Vagina (tissue), 2 donors: ENCODE data around the gene FRMD6. TPM values are rescaled to one million over a fixed set of nuclear protein-coding genes. Genes with fewer than 3 reads are reported as not detected.

Source experiments
- DNase-seq, 2 donors: peaks; one replicate each; pipeline ENCODE4 v3.0.0-alpha.2; 2017; ENCODE audit errors: extremely low spot score in 2 of 2
- H3K27ac ChIP-seq: fragments of 200-600 bp; sonication (generic); one replicate; pipeline ENCODE4 v1.5.1; 2019
- H3K27me3 ChIP-seq: fragments of 200-600 bp; sonication (generic); one replicate; pipeline ENCODE4 v1.5.1; 2019
- H3K36me3 ChIP-seq, 2 donors: fragments of 200-600 bp; sonication (generic); one replicate each; pipeline ENCODE4 v1.5.1; 2017 to 2019
- H3K4me1 ChIP-seq: fragments of 200-600 bp; sonication (generic); one replicate; pipeline ENCODE4 v1.5.1; 2019
- H3K4me3 ChIP-seq, 2 donors: fragments of 200-600 bp; sonication (generic); 1 replicate in 1 of 2; 2 replicates in 1 of 2; pipeline ENCODE4 v1.5.1; 2016 to 2019
- H3K9me3 ChIP-seq: fragments of 200-600 bp; sonication (generic); one replicate; pipeline ENCODE4 v1.5.1; 2019
- CTCF ChIP-seq, 3 experiments: fragments of 450-650 bp in 2 of 3; fragments of 200-600 bp in 1 of 3; sonication (generic) in 1 of 3; IDR thresholded peaks; one replicate each; pipeline ENCODE4 v1.5.1; 2017 to 2019; ENCODE audit warnings: antibody characterized with exemption in 3 of 3, mild to moderate bottlenecking in 2 of 3, moderate library complexity in 2 of 3
- POLR2A ChIP-seq, 2 donors: fragments of 450-650 bp; IDR thresholded peaks; one replicate each; pipeline ENCODE4 v1.6.1; 2017; ENCODE audit warnings: antibody characterized with exemption in 2 of 2, mild to moderate bottlenecking in 2 of 2, moderate library complexity in 2 of 2
- POLR2AphosphoS5 ChIP-seq, 2 donors: sonication (generic); formaldehyde crosslinking; IDR thresholded peaks; one replicate each; pipeline ENCODE4 v1.9.0; 2017; ENCODE audit warnings: antibody characterized with exemption in 2 of 2, mild to moderate bottlenecking in 2 of 2, low read depth in 1 of 2; ENCODE audit not compliant: insufficient read depth in 1 of 2
- intact Hi-C: fragments of 100-400 bp; cut with DNase I; formaldehyde crosslinking; loops from one replicate; pipeline ENCODE4 v1.15.1; 2023
- total RNA-seq: library from RNA; depleted of rRNA; stranded (reverse); fragments of >200 nt; gene quantifications from one replicate; pipeline ENCODE4 v1.2.3, GENCODE V29; 2016

The FRMD6 gene
- total RNA-seq, 1 donor from 2014 or later, result 114 TPM

GRCh38 chr14:51719955-51720354 is 68.2 kb downstream of the FRMD6 start:
- TF ChIP-seq POLR2A (IDR thresholded peaks at IDR 0.05) (no peak), CTCF (IDR thresholded peaks at IDR 0.05) (no peak), POLR2AphosphoS5 (IDR thresholded peaks at IDR 0.05; ENCODE audit: insufficient read depth in 1 of 2, low read depth in 1 of 2) (no peak)
- Histone ChIP-seq H3K9me3 (no peaks in the 10 kb centered on the region), H3K36me3 (peaks cover 4 to 80% of the 10 kb centered on the region in 2 donors), H3K4me3 (no peak overlapping the region), H3K27ac (no peak overlapping the region), H3K27me3 (no peaks in the 10 kb centered on the region), H3K4me1 (no peaks in the 10 kb centered on the region)
- intact Hi-C loops, result no loop called here
- DNase-seq, result no peak

GRCh38 chr14:51723990-51724389 is 72.3 kb downstream of the FRMD6 start:
- Histone ChIP-seq H3K4me1 (no peaks in the 10 kb centered on the region), H3K36me3 (peaks cover 0 to 78% of the 10 kb centered on the region in 2 donors), H3K9me3 (no peaks in the 10 kb centered on the region), H3K4me3 (no peak overlapping the region), H3K27me3 (no peaks in the 10 kb centered on the region), H3K27ac (no peak overlapping the region)
- intact Hi-C loops, result no loop called here
- no peak for DNase-seq
- TF ChIP-seq POLR2A (IDR thresholded peaks at IDR 0.05), result no peak
- TF ChIP-seq CTCF (IDR thresholded peaks at IDR 0.05), result no peak
- no peak for TF ChIP-seq POLR2AphosphoS5 (IDR thresholded peaks at IDR 0.05; ENCODE audit: insufficient read depth in 1 of 2, low read depth in 1 of 2)

GRCh38 chr14:51724650-51725049 is 72.9 kb downstream of the FRMD6 start:
- Histone ChIP-seq H3K9me3 (no peaks in the 10 kb centered on the region), H3K27ac (no peak overlapping the region)

GRCh38 chr14:51725061-51725460 is 73.4 kb downstream of the FRMD6 start:
- no peak for DNase-seq
- intact Hi-C loops, result no loop called here
- Histone ChIP-seq H3K4me1 (no peaks in the 10 kb centered on the region), H3K27me3 (no peaks in the 10 kb centered on the region), H3K4me3 (no peak overlapping the region), H3K27ac (no peak overlapping the region), H3K36me3 (peaks cover 0 to 75% of the 10 kb centered on the region in 2 donors), H3K9me3 (no peaks in the 10 kb centered on the region)
- TF ChIP-seq CTCF (IDR thresholded peaks at IDR 0.05), result no peak
- no peak for TF ChIP-seq POLR2AphosphoS5 (IDR thresholded peaks at IDR 0.05; ENCODE audit: insufficient read depth in 1 of 2, low read depth in 1 of 2)
- no peak for TF ChIP-seq POLR2A (IDR thresholded peaks at IDR 0.05)

More at GRCh38 chr14:51724650-51725049, 72.9 kb downstream of the FRMD6 start:
- Histone ChIP-seq H3K36me3 (peaks cover 0 to 79% of the 10 kb centered on the region in 2 donors), H3K27me3 (no peaks in the 10 kb centered on the region), H3K4me3 (no peak overlapping the region), H3K4me1 (no peaks in the 10 kb centered on the region)
- intact Hi-C loops, result no loop called here
- DNase-seq, result no peak
- TF ChIP-seq POLR2A (IDR thresholded peaks at IDR 0.05), result no peak
- TF ChIP-seq POLR2AphosphoS5 (IDR thresholded peaks at IDR 0.05; ENCODE audit: insufficient read depth in 1 of 2, low read depth in 1 of 2), result no peak
- TF ChIP-seq CTCF (IDR thresholded peaks at IDR 0.05), result no peak

GRCh38 chr14:51726166-51726899 is 74.6 kb downstream of the FRMD6 start:
- peaks cover 0 to 63% of the 10 kb centered on the region in 2 donors for H3K36me3 ChIP-seq
- H3K9me3 ChIP-seq, result no peaks in the 10 kb centered on the region
- H3K4me3 ChIP-seq, result no peak overlapping the region
- no peaks in the 10 kb centered on the region for H3K4me1 ChIP-seq
- H3K27ac ChIP-seq, result no peak overlapping the region
- no peaks in the 10 kb centered on the region for H3K27me3 ChIP-seq
- no peak for DNase-seq
- intact Hi-C loops, result no loop called here
- TF ChIP-seq POLR2AphosphoS5 (IDR thresholded peaks at IDR 0.05; ENCODE audit: insufficient read depth in 1 of 2, low read depth in 1 of 2) (no peak), CTCF (IDR thresholded peaks at IDR 0.05) (no peak)
